Left ventricle myocardium inferior (tissue), 1 donor: ENCODE data around the gene ABR. TPM values are rescaled to one million over a fixed set of nuclear protein-coding genes. Genes with fewer than 3 reads are reported as not detected.

Experiments used
- DNase-seq: peaks from one replicate; pipeline ENCODE4 v3.0.0-alpha.2; 2020
- H3K27ac ChIP-seq: fragments of 200-600 bp; replicated peaks from 2 replicates; pipeline ENCODE4 v1.8.0; 2021
- H3K27me3 ChIP-seq: fragments of 200-600 bp; 2 replicates; pipeline ENCODE4 v1.8.0; 2021; ENCODE audit warnings: low read depth
- H3K36me3 ChIP-seq: fragments of 200-600 bp; 2 replicates; pipeline ENCODE4 v1.8.0; 2021
- H3K4me1 ChIP-seq: fragments of 200-600 bp; 2 replicates; pipeline ENCODE4 v1.8.0; 2021
- H3K4me3 ChIP-seq: fragments of 200-600 bp; 2 replicates; pipeline ENCODE4 v1.8.0; 2021; ENCODE audit warnings: mild to moderate bottlenecking, moderate library complexity
- H3K9me3 ChIP-seq: fragments of 200-600 bp; replicated peaks from 2 replicates; pipeline ENCODE4 v1.8.0; 2021
- intact Hi-C: fragments of 100-400 bp; cut with micrococcal nuclease; formaldehyde crosslinking; loops from one replicate; pipeline ENCODE4 v1.11.0; 2022
- total RNA-seq: library from RNA; stranded (reverse); fragmentation: NEBNext Ultra II Directional; extraction: Animal tissue kit (Norgen Biotek cat#: 25700); gene quantifications from one replicate; pipeline ENCODE4 v1.2.1, GENCODE V29; 2021
- TF ChIP-seq, protein P1 (sequence below): fragments of 200-600 bp; IDR thresholded peaks from 2 replicates; pipeline ENCODE4 v1.8.0; 2021; ENCODE audit warnings: antibody characterized with exemption, mild to moderate bottlenecking, borderline replicate concordance
- donor health status: DM: no; HTN: yes; CAD: no; lungs with severe emphysema.

ABR gene
- total RNA-seq, 1 donor from 2014 or later, result 170 TPM

GRCh38 chr17:981292-981658 is 198.5 kb downstream of the ABR start:
- TF ChIP-seq, protein P1, sequence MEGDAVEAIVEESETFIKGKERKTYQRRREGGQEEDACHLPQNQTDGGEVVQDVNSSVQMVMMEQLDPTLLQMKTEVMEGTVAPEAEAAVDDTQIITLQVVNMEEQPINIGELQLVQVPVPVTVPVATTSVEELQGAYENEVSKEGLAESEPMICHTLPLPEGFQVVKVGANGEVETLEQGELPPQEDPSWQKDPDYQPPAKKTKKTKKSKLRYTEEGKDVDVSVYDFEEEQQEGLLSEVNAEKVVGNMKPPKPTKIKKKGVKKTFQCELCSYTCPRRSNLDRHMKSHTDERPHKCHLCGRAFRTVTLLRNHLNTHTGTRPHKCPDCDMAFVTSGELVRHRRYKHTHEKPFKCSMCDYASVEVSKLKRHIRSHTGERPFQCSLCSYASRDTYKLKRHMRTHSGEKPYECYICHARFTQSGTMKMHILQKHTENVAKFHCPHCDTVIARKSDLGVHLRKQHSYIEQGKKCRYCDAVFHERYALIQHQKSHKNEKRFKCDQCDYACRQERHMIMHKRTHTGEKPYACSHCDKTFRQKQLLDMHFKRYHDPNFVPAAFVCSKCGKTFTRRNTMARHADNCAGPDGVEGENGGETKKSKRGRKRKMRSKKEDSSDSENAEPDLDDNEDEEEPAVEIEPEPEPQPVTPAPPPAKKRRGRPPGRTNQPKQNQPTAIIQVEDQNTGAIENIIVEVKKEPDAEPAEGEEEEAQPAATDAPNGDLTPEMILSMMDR, result no peak
- Histone ChIP-seq H3K36me3 (no peaks in the 10 kb centered on the region), H3K27ac (no peak overlapping the region), H3K4me3 (no peak overlapping the region), H3K4me1 (peaks cover 37% of the 10 kb centered on the region), H3K27me3 (no peaks in the 10 kb centered on the region), H3K9me3 (no peaks in the 10 kb centered on the region)
- intact Hi-C loops, result no loop called here
- DNase-seq, result no peak

- Histone ChIP-seq H3K27ac (peak overlapping the region; percentile 88), H3K4me1 (peaks cover 44% of the 10 kb centered on the region), H3K4me3 (peak overlapping the region; percentile 91), H3K27me3 (no peaks in the 10 kb centered on the region), H3K9me3 (no peaks in the 10 kb centered on the region), H3K36me3 (no peaks in the 10 kb centered on the region)
- intact Hi-C loops, result no loop called here
- peak; percentile 58 for DNase-seq
- TF ChIP-seq, protein P1, result peak; percentile 78
Measured at GRCh38 chr17:980406-981291, 199.1 kb downstream of the ABR start.

- Histone ChIP-seq H3K4me3 (peak within 1 kb of the TSS; percentile 91), H3K4me1 (peaks cover 52% of the 10 kb centered on the region), H3K9me3 (no peaks in the 10 kb centered on the region), H3K27ac (peak within 1 kb of the TSS; percentile 88), H3K27me3 (no peaks in the 10 kb centered on the region), H3K36me3 (no peaks in the 10 kb centered on the region)
- intact Hi-C loops, result loop anchor here (5.0 kb wide), 1 partner anchor 182 kb away; no protein-coding TSS in a partner anchor
- TF ChIP-seq, protein P1, result peak; percentile 41
- DNase-seq, result peak; percentile 89
Measured at GRCh38 chr17:979539-980405, 200.0 kb downstream of the ABR start, which contains the start of gene NXN. TSS of gene NXN (minus strand) at chr17:979776.

GRCh38 chr17:979212-979538 is 200.6 kb downstream of the ABR start:
- intact Hi-C loops, result loop anchor here (5.0 kb wide), 1 partner anchor 182 kb away; no protein-coding TSS in a partner anchor
- H3K27ac ChIP-seq, result peak overlapping the region; percentile 88
- peaks cover 53% of the 10 kb centered on the region for H3K4me1 ChIP-seq
- no peak for DNase-seq
- peak overlapping the region; percentile 91 for H3K4me3 ChIP-seq
- H3K9me3 ChIP-seq, result no peaks in the 10 kb centered on the region
- no peaks in the 10 kb centered on the region for H3K27me3 ChIP-seq
- no peaks in the 10 kb centered on the region for H3K36me3 ChIP-seq
- TF ChIP-seq, protein P1, result no peak
